DOHH2 (cell line): ENCODE measurements around the gene THRAP3.

Experiments used
- EZH2phosphoT487 ChIP-seq: fragments of 200-600 bp; sonication (generic); IDR thresholded peaks from 2 replicates; pipeline ENCODE4 v1.6.1; 2017; ENCODE audit warnings: borderline replicate concordance, mild to moderate bottlenecking, antibody characterized with exemption, low read length, moderate library complexity, mixed read lengths
- TF ChIP-seq, protein P1 (sequence below): fragments of 200-600 bp; sonication (generic); IDR thresholded peaks from one replicate; pipeline ENCODE4 v1.5.1; 2014; ENCODE audit warnings: antibody characterized with exemption, mild to moderate bottlenecking, low read depth, low read length; ENCODE audit not compliant: poor library complexity, severe bottlenecking

DNA sequence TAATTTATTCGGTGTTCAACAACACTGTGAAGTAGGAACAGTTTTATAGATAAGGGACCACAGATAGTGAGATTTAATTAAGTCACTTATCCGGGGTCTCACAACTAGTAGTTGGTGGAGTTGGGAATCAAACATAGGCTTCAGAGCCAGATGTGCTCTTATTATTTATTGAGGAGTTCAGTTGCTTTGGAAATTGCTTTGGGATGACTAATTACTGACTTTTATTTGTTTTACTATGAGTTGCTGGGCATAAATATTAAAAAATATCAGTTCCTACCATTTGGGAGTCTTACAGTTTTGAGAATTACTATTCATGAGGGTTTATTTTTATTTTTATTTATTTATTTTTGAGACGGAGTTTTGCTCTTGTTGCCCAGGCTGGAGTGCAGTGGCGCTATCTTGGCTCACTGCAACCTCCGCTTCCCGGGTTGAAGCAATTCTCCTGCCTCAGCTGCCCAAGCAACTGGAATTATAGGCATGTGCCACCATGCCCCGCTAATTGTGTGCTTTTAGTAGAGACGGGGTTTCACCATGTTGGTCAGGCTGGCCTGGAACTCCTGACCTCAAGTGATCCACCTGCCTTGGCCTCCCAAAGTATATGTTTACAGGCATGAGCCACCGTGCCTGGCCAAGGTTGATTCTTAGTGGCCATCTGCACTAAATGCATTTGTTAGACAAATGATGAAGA, 27.7 kb downstream of the THRAP3 start:
- TF ChIP-seq, protein P1, sequence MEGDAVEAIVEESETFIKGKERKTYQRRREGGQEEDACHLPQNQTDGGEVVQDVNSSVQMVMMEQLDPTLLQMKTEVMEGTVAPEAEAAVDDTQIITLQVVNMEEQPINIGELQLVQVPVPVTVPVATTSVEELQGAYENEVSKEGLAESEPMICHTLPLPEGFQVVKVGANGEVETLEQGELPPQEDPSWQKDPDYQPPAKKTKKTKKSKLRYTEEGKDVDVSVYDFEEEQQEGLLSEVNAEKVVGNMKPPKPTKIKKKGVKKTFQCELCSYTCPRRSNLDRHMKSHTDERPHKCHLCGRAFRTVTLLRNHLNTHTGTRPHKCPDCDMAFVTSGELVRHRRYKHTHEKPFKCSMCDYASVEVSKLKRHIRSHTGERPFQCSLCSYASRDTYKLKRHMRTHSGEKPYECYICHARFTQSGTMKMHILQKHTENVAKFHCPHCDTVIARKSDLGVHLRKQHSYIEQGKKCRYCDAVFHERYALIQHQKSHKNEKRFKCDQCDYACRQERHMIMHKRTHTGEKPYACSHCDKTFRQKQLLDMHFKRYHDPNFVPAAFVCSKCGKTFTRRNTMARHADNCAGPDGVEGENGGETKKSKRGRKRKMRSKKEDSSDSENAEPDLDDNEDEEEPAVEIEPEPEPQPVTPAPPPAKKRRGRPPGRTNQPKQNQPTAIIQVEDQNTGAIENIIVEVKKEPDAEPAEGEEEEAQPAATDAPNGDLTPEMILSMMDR = no peak
- TF ChIP-seq EZH2phosphoT487 = no peak
